ENCODE data around the gene SEZ6. TPM values are rescaled to one million over a fixed set of nuclear protein-coding genes. Genes with fewer than 3 reads are reported as not detected.

The SEZ6 gene
- total RNA-seq, 1 donor from 2014 or later = not detected

GRCh38 chr17:28957992-28958355, 47.9 kb downstream of the SEZ6 start:
- TF ChIP-seq EZH2 (IDR thresholded peaks at IDR 0.05; ENCODE audit: insufficient read depth, low read length) (no peak), CTCF (IDR thresholded peaks at IDR 0.05; ENCODE audit: insufficient read depth, low read depth, low read length) (no peak)
- no peak overlapping the region for H3K27ac Mint-ChIP-seq (ENCODE audit: unreplicated experiment)

GRCh38 chr17:28957277-28957991, 48.4 kb downstream of the SEZ6 start:
- no peaks in the 10 kb centered on the region for H3K27me3 ChIP-seq (ENCODE audit: insufficient read depth, low read length)
- FAIRE-seq = no peak
- Mint-ChIP-seq H3K36me3 (ENCODE audit: low read depth, unreplicated experiment) (peaks cover 7% of the 10 kb centered on the region), H3K27ac (ENCODE audit: unreplicated experiment) (no peak overlapping the region), H3K4me1 (ENCODE audit: low read depth, unreplicated experiment) (no peaks in the 10 kb centered on the region), H3K4me3 (ENCODE audit: unreplicated experiment) (no peak overlapping the region), H3K27me3 (ENCODE audit: low read depth, unreplicated experiment) (peaks cover 6% of the 10 kb centered on the region), H3K9me3 (ENCODE audit: unreplicated experiment) (no peaks in the 10 kb centered on the region)
- no peak for TF ChIP-seq CTCF (IDR thresholded peaks at IDR 0.05; ENCODE audit: insufficient read depth, low read depth, low read length)
- no peak for TF ChIP-seq EZH2 (IDR thresholded peaks at IDR 0.05; ENCODE audit: insufficient read depth, low read length)
- H3K36me3 ChIP-seq (ENCODE audit: insufficient read depth, low read length) = no peaks in the 10 kb centered on the region
- H4K20me1 ChIP-seq (ENCODE audit: insufficient read depth, low read length) = peaks cover 6% of the 10 kb centered on the region
- H3K4me3 ChIP-seq (ENCODE audit: insufficient read depth, low read depth, low read length) = no peak overlapping the region
- H3K9ac ChIP-seq (ENCODE audit: low read length) = no peak overlapping the region
- H3K9me3 ChIP-seq (ENCODE audit: insufficient read depth, low read depth, low read length) = no peaks in the 10 kb centered on the region
- H3K79me2 ChIP-seq (ENCODE audit: insufficient read depth, low read length) = no peaks in the 10 kb centered on the region
- no peak overlapping the region for H2AFZ ChIP-seq (ENCODE audit: low read depth, low read length)
- H3K27ac ChIP-seq (ENCODE audit: low read depth, low read length) = no peak overlapping the region
- H3K4me1 ChIP-seq (ENCODE audit: insufficient read depth, low read length) = peaks cover 5% of the 10 kb centered on the region
- no peak overlapping the region for H3K4me2 ChIP-seq (ENCODE audit: low read length)
- DNase-seq (ENCODE audit: low read depth) = no peak

More at GRCh38 chr17:28957992-28958355, 47.9 kb downstream of the SEZ6 start:
- H3K36me3 ChIP-seq (ENCODE audit: insufficient read depth, low read length) = no peaks in the 10 kb centered on the region
- Mint-ChIP-seq H3K4me3 (ENCODE audit: unreplicated experiment) (peak overlapping the region; percentile 21), H3K36me3 (ENCODE audit: low read depth, unreplicated experiment) (peaks cover 7% of the 10 kb centered on the region), H3K4me1 (ENCODE audit: low read depth, unreplicated experiment) (no peaks in the 10 kb centered on the region), H3K9me3 (ENCODE audit: unreplicated experiment) (no peaks in the 10 kb centered on the region), H3K27me3 (ENCODE audit: low read depth, unreplicated experiment) (peaks cover 6% of the 10 kb centered on the region)
- DNase-seq (ENCODE audit: low read depth) (no peak), FAIRE-seq (no peak)
- H3K27ac ChIP-seq (ENCODE audit: low read depth, low read length) = no peak overlapping the region
- no peaks in the 10 kb centered on the region for H3K79me2 ChIP-seq (ENCODE audit: insufficient read depth, low read length)
- no peaks in the 10 kb centered on the region for H3K27me3 ChIP-seq (ENCODE audit: insufficient read depth, low read length)
- no peak overlapping the region for H2AFZ ChIP-seq (ENCODE audit: low read depth, low read length)
- H3K4me1 ChIP-seq (ENCODE audit: insufficient read depth, low read length) = no peaks in the 10 kb centered on the region
- no peak overlapping the region for H3K4me2 ChIP-seq (ENCODE audit: low read length)
- H4K20me1 ChIP-seq (ENCODE audit: insufficient read depth, low read length) = peaks cover 6% of the 10 kb centered on the region
- H3K9me3 ChIP-seq (ENCODE audit: insufficient read depth, low read depth, low read length) = no peaks in the 10 kb centered on the region
- H3K9ac ChIP-seq (ENCODE audit: low read length) = no peak overlapping the region
- H3K4me3 ChIP-seq (ENCODE audit: insufficient read depth, low read depth, low read length) = no peak overlapping the region

- H3K27me3 ChIP-seq (ENCODE audit: insufficient read depth, low read length) = no peaks in the 10 kb centered on the region
- peaks cover 6% of the 10 kb centered on the region for H3K27me3 Mint-ChIP-seq (ENCODE audit: low read depth, unreplicated experiment)
- no peak for DNase-seq (ENCODE audit: low read depth)
- no peak overlapping the region for H3K4me3 ChIP-seq (ENCODE audit: insufficient read depth, low read depth, low read length)
- H3K9ac ChIP-seq (ENCODE audit: low read length) = no peak overlapping the region
- H2AFZ ChIP-seq (ENCODE audit: low read depth, low read length) = no peak overlapping the region
- H3K4me3 Mint-ChIP-seq (ENCODE audit: unreplicated experiment) = no peak overlapping the region
- no peak for FAIRE-seq
- no peaks in the 10 kb centered on the region for H3K4me1 Mint-ChIP-seq (ENCODE audit: low read depth, unreplicated experiment)
- H3K27ac ChIP-seq (ENCODE audit: low read depth, low read length) = no peak overlapping the region
- H3K9me3 ChIP-seq (ENCODE audit: insufficient read depth, low read depth, low read length) = no peaks in the 10 kb centered on the region
- no peaks in the 10 kb centered on the region for H3K9me3 Mint-ChIP-seq (ENCODE audit: unreplicated experiment)
- no peak for TF ChIP-seq CTCF (IDR thresholded peaks at IDR 0.05; ENCODE audit: insufficient read depth, low read depth, low read length)
- no peak for TF ChIP-seq EZH2 (IDR thresholded peaks at IDR 0.05; ENCODE audit: insufficient read depth, low read length)
- no peaks in the 10 kb centered on the region for H3K36me3 ChIP-seq (ENCODE audit: insufficient read depth, low read length)
- peaks cover 8% of the 10 kb centered on the region for H3K4me1 ChIP-seq (ENCODE audit: insufficient read depth, low read length)
- H3K79me2 ChIP-seq (ENCODE audit: insufficient read depth, low read length) = peaks cover under 1% of the 10 kb centered on the region
- H4K20me1 ChIP-seq (ENCODE audit: insufficient read depth, low read length) = peaks cover 6% of the 10 kb centered on the region
- H3K27ac Mint-ChIP-seq (ENCODE audit: unreplicated experiment) = no peak overlapping the region
- no peak overlapping the region for H3K4me2 ChIP-seq (ENCODE audit: low read length)
- H3K36me3 Mint-ChIP-seq (ENCODE audit: low read depth, unreplicated experiment) = peaks cover 7% of the 10 kb centered on the region
Observed at GRCh38 chr17:28956861-28957260, 49.0 kb downstream of the SEZ6 start.
